NCI-H2227 (cell line): ENCODE data around the gene IPPK.

Experiments used
- DNase-seq: peaks from one replicate; lab custom pipeline; 2025; ENCODE audit not compliant: unreplicated experiment; lab: John Stamatoyannopoulos, UW

Gene IPPK

DNA sequence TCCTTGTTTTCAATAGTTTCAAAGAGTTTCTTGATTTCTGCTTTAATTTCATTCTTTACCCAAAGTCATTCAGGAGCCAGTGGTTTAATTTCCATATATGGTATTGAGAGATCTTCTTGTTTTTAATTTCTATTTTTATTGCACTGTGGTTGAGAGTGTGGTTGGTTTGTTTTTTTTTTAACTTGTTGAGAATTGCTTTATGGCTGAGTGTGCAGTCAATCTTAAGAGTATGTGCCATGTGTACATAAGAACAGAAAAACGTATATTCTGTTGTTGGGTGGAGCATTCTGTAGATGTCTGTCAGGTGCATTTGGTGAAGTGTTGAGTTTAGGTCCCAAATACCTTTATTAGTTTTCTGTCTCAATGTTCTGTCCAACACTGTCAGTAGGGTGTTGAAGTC is 26.7 kb upstream of the IPPK start:
- no peak for DNase-seq

GRCh38 chr9:92686954-92687353 is 17.0 kb upstream of the IPPK start:
- DNase-seq, result no peak

GRCh38 chr9:92685022-92685421 is 15.1 kb upstream of the IPPK start:
- DNase-seq, result no peak

- DNase-seq, result no peak
Observed at GRCh38 chr9:92682269-92682668, 12.3 kb upstream of the IPPK start.

- DNase-seq, result no peak
Observed at GRCh38 chr9:92680166-92681119, 10.5 kb upstream of the IPPK start.

GRCh38 chr9:92679413-92680165 is 9.7 kb upstream of the IPPK start:
- no peak for DNase-seq

- peak; percentile 49 for DNase-seq
Observed at GRCh38 chr9:92671323-92671722, 1.4 kb upstream of the IPPK start.

DNA sequence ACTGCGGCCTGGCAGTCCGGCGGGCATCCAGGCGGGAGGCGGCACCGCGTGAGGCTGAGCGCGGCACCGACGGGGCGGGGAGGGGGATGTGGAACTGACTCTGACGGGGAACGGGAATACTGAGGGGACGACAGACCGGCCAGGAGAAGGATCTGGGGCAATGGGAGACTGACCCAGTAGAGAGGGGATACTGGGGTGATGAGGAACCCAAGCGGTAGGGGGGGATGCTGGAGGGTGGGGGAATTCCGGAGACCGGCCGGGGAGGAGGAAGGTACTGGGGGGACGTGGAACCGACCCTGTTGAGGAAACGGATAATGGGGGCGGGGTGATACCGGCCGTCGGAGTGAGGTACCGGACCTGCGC is 423 bp downstream of the IPPK start:
- no peak for DNase-seq

DNA sequence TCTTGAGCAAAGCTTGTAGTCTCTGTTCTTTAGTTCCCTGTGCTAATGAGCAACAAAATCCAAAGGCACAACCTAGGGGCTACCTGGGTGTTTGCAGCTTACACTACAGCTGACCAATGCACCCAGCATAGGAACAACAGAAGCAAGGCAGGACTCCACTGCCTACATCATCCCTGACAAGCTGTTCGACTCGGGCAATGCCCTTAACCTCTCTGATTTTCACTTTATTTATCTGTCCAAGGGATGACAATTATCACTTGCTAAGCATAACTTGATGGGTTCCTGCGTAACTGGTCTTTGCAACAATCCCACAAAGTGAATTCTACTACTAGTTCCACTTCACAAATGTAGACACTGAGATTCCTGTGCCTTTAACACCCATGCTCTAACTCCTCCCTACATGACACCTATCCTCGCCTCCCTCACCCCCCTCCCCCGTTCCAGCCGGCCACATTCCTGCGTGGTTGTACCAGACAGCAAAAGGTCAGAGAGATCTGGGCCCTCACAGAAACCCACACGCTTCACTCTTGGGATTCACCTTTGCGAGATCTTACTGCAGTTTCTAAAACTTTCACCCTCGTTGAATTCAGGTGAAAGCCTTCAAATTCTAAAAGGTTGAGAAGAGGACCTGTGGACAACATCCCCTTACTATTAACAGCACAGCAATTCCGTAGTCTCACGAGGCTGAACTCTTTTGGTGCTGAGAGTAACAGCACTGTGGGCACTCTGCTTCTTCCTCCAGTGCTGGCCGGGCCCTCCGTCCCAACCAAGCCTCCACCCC is 995 bp downstream of the IPPK start:
- DNase-seq, result no peak

DNA sequence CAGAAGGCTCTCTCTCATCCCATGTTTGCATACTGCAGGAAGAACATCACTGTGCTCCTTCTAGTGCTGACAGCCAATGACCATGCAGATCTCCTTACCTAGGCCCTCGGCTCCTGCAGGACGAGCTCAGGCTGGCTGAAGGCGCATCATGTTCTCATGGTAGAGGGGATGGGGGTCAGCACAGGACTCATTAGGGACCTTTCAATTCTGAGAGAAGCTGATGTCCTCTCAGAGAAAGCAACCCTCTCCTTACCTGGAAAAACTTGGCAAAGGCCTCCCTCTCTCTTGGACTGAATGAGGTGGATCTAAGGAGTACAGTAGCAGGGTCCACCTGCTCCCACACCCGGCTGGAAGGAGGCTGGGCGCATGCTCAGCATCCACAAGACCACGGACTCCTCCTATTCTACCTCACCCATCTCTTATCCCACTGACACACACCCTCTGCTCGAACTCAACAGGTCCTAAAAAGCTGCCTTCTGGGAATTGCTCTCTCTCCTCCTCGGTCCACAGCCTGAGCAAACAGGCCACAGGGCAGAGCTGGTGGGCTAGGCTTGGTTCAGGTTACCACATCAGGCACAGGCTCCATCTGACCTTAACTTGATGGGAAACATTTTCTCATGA is 2.9 kb downstream of the IPPK start:
- no peak for DNase-seq

DNA sequence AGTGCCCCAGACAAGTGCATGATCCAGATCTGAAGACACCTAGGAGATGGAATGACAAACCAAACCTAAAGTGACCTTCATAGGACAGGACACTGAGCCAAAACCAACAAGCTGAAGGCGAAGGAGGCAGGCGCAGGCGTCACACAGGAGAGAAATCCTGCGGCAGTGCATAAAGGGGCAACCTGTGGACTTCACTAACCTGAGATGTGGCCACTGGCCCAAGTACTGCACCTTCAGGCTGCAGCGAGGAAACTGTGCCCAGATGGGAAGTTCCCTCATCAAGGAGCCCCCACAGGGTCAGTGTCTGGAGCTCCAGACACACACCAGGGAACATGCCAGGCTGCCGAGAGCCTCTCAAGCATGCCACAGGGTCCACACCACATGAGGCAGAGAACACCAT is 3.7 kb downstream of the IPPK start:
- no peak for DNase-seq

- DNase-seq, result no peak
Observed at GRCh38 chr9:92665836-92666235, 4.1 kb downstream of the IPPK start.

DNA sequence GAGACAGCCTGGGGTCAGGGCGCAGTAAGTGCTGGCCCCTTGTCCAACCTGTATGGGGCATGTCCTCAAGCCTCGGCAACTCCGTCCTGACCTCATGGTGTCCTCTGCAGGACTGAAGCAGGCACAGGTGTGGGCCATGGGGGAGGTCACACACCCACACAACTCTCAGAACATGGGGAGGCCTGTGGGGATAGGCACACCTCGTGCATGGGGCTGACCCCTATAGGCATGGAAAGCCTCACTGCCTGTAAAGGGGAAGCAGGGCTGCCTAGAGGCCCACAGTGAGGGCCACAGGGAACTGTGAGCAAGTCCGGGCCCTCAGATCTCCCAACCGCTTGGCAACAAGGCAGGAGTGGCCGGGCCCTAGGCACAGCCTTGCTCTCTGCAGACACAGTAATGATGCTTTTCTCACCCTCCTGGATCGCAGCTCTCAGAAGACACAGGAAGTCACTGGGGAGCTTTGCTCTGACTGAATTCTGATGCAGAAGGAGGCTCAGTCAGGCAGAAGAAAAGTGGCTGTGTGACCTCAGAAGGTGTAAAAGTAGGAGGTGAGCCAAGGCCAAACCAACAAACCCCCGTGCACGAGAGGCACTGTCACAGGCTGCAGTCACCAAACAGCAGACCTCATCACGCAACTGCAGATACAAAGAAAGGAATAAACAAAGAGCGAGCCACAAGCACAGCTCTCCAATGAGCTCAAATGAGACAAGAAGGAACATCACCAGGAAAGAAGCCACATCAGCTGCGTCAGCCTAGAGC is 5.4 kb downstream of the IPPK start:
- no peak for DNase-seq

DNA sequence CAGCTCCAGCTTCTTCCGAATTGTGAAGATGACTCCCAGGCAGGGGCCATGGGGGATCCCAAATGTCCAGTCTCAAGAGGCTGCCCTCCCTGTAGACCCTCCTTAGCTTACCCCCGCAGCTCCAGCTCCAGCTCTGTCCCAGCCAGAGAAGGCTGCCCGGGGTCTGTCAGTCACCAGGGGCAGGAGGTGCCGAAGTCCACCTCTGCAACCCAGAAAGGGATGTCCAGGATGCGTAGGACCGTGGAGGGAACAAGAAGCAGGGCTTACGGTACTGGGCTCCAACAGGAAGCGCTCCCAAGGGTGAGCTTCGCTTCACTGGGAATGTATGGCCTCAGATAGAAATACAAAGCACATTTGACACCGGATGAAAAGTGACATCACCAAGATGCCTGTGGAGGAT is 6.0 kb downstream of the IPPK start:
- no peak for DNase-seq

DNA sequence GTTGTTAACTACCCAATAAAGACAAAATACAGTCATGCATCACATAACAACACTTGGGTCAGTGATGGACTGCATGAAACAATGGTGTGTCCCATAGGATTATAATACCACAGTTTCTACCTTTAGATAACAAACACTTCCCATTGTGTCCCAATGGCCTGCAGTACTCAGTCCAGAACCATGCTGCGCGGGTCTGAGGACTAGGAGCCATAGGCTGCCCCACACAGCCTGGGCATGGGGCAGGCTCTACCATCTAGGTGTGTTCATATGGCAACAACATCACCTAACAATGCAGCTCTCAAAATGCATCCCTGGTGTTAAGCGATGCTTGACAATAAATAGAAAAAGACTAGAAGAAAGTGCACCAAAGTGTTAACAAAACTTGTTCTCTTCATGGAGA is 6.8 kb downstream of the IPPK start:
- DNase-seq, result no peak

DNA sequence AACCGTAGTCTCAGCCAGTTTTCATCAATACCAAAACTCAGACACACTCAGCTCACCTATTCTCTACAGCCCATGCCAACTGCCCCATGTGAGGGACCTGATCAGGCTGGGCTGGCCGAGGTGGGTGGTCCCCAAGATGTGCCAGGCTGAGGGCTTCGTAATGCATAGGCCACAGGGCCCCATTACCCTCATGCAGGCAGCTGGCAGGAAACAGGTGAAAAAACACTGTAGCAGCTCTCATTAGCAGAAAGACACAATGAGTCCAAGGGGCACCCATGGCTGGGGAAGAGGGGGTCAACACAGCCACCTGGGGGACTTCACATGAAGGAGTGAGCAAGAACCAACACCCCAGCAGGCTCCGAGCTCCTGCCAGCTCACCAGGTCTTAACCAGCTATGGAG is 8.2 kb downstream of the IPPK start:
- no peak for DNase-seq

- no peak for DNase-seq
Observed at GRCh38 chr9:92661127-92661526, 8.8 kb downstream of the IPPK start.

DNA sequence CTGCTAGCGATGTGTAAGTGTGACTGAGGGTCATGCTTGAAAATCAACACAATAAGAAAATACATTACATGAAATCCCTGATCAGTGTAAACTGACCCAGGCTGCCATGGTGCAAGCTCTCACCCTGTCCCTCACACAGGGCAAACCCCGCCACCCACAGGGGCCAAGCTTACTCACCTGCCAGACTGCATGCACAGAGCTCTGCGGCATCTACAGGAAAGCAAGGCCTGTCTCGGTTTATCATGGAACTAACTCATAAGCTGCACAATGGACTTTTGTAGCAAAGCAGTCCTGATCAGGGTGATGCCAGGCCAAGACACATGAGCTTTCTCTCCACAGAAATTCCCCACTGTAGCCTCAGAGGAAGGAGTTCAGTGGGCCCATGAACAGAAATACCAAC is 9.7 kb downstream of the IPPK start:
- DNase-seq, result no peak

DNA sequence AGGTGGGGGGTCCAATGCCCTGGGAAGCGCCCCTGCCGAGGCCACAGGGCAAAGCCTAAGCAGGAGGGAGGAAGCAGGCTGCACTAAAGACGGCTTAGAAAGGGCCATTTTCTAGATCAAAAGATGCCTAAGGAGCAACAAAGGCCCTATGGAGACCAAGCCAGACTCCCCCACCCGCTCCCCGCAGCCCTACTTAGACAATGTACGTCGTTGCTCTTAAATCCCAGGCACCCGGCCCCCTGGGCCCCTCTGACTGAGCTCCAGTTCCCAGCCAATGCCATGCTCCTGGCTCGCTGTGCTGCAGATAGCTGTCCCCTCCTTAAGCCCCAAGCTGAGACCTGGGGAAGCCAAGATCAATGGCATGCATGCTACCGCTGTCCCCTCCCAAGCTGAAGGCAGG is 10.3 kb downstream of the IPPK start:
- DNase-seq, result no peak

DNA sequence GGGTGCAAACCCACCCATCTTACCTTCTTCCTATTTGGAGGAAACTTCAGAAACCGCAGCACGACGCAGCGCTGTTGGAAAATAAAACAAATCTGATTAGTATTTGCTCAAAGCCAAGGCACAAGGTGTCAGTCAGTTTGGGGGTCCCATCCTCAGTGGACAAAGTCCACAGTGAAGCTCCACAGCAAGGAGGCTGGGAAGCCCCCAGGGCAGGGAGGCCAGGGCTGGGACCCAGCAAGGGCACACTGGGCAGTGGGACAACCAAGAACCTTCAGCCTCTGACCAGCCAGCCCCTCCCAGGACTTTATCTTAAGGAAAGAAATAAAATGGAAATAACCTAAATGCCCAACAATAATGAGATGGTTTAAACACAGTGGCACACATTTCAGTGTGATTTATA is 11.3 kb downstream of the IPPK start:
- no peak for DNase-seq
